Measurements from ENCODE around the gene KCNV2.

- TF ChIP-seq CTCF (IDR thresholded peaks at IDR 0.05 in 8 of 11, conservative IDR thresholded peaks at IDR 0.05 in 3 of 11) (no peak), POLR2AphosphoS5 (IDR thresholded peaks at IDR 0.05) (no peak)
These were observed 16.9 kb upstream of the KCNV2 start for GRCh38 chr9:2700398-2700797.
